Activated T-helper 1 cell treated with anti-CD3 and anti-CD28 coated beads, Interleukin-2, amount 50 U/mL, for 16 hours (primary cell): ENCODE measurements around the gene TIMM21.

ENCODE experiments used
- DNase-seq, 2 donors: peaks; one replicate each; pipeline ENCODE4 v3.0.0-alpha.2; 2020; ENCODE audit warnings: low read depth in 1 of 2, low spot score in 1 of 2

The TIMM21 gene

GRCh38 chr18:74146756-74147155 lies 1.6 kb upstream of the TIMM21 start:
- no peak for DNase-seq

GRCh38 chr18:74147491-74147778 lies 888 bp upstream of the TIMM21 start:
- DNase-seq, result no peak

GRCh38 chr18:74148543-74149070 lies 284 bp downstream of the TIMM21 start:
- no peak for DNase-seq

- DNase-seq, result no peak
These were observed 1.6 kb downstream of the TIMM21 start for GRCh38 chr18:74149878-74150277.

GRCh38 chr18:74152270-74152669 lies 3.9 kb downstream of the TIMM21 start:
- no peak for DNase-seq

GRCh38 chr18:74152857-74153256 lies 4.5 kb downstream of the TIMM21 start:
- no peak for DNase-seq

- no peak for DNase-seq
These were observed 5.1 kb downstream of the TIMM21 start for GRCh38 chr18:74153377-74153776.

GRCh38 chr18:74153793-74154192 lies 5.5 kb downstream of the TIMM21 start:
- DNase-seq, result no peak

GRCh38 chr18:74154716-74155115 lies 6.4 kb downstream of the TIMM21 start:
- DNase-seq, result no peak

- no peak for DNase-seq
These were observed 7.0 kb downstream of the TIMM21 start for GRCh38 chr18:74155276-74155675.

GRCh38 chr18:74163019-74163660 lies 14.8 kb downstream of the TIMM21 start:
- DNase-seq, result no peak

- DNase-seq, result no peak
These were observed 18.1 kb downstream of the TIMM21 start for GRCh38 chr18:74166386-74166785.

- no peak for DNase-seq
These were observed 23.7 kb downstream of the TIMM21 start for GRCh38 chr18:74171910-74172606.

- DNase-seq, result no peak
These were observed 24.5 kb downstream of the TIMM21 start for GRCh38 chr18:74172697-74173433.

GRCh38 chr18:74173434-74173750 lies 25.1 kb downstream of the TIMM21 start:
- DNase-seq, result no peak

GRCh38 chr18:74175658-74176057 lies 27.3 kb downstream of the TIMM21 start:
- DNase-seq, result no peak

GRCh38 chr18:74178884-74179283 lies 30.6 kb downstream of the TIMM21 start:
- DNase-seq, result no peak

GRCh38 chr18:74179623-74180199 lies 31.4 kb downstream of the TIMM21 start:
- DNase-seq, result no peak

- no peak for DNase-seq
These were observed 34.0 kb downstream of the TIMM21 start for GRCh38 chr18:74182335-74182734.

- no peak for DNase-seq
These were observed 34.8 kb downstream of the TIMM21 start for GRCh38 chr18:74183130-74183529.

- DNase-seq, result no peak
These were observed 36.6 kb downstream of the TIMM21 start for GRCh38 chr18:74184875-74185274.

GRCh38 chr18:74185860-74186259 lies 37.5 kb downstream of the TIMM21 start:
- no peak for DNase-seq
